Measurements from ENCODE around the gene ATG13.

Gene ATG13

DNA sequence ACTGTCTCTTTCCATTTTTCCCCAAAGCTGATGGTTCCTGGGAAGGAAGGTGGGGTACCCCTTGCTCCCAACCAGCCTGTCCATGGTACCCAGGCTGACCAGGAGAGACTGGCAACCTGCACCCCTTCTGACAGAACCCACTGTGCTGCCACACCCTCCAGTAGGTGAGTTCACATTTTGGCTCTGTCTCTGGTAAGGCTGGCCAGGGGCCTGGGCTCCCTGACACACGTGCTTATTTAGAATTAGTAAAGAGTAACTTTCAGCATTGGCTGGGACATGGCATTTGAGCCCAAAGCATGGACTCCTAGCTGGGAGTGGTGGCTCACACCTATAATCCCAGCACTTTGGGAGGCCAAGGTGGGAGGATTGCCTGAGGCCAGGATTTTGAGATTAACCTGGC is 48.0 kb downstream of the ATG13 start:
- no peak for TF ChIP-seq RAD21 (IDR thresholded peaks at IDR 0.05; ENCODE audit: low read depth)
- TF ChIP-seq TAF1 (IDR thresholded peaks at IDR 0.05; ENCODE audit: low read depth), result no peak
- TF ChIP-seq YY1 (IDR thresholded peaks at IDR 0.05; ENCODE audit: low read depth), result no peak
- TF ChIP-seq CREB1 (IDR thresholded peaks at IDR 0.05; ENCODE audit: low read depth), result no peak
- TF ChIP-seq NFIC (IDR thresholded peaks at IDR 0.05), result no peak
- TF ChIP-seq, protein P1, sequence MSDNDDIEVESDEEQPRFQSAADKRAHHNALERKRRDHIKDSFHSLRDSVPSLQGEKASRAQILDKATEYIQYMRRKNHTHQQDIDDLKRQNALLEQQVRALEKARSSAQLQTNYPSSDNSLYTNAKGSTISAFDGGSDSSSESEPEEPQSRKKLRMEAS (IDR thresholded peaks at IDR 0.05), result no peak
- no peak for TF ChIP-seq TCF12 (IDR thresholded peaks at IDR 0.05; ENCODE audit: low read depth)
- TF ChIP-seq TEAD4 (IDR thresholded peaks at IDR 0.05), result no peak
- no peak for TF ChIP-seq ZBTB7A (IDR thresholded peaks at IDR 0.05; ENCODE audit: low read depth)
- TF ChIP-seq, protein P2, sequence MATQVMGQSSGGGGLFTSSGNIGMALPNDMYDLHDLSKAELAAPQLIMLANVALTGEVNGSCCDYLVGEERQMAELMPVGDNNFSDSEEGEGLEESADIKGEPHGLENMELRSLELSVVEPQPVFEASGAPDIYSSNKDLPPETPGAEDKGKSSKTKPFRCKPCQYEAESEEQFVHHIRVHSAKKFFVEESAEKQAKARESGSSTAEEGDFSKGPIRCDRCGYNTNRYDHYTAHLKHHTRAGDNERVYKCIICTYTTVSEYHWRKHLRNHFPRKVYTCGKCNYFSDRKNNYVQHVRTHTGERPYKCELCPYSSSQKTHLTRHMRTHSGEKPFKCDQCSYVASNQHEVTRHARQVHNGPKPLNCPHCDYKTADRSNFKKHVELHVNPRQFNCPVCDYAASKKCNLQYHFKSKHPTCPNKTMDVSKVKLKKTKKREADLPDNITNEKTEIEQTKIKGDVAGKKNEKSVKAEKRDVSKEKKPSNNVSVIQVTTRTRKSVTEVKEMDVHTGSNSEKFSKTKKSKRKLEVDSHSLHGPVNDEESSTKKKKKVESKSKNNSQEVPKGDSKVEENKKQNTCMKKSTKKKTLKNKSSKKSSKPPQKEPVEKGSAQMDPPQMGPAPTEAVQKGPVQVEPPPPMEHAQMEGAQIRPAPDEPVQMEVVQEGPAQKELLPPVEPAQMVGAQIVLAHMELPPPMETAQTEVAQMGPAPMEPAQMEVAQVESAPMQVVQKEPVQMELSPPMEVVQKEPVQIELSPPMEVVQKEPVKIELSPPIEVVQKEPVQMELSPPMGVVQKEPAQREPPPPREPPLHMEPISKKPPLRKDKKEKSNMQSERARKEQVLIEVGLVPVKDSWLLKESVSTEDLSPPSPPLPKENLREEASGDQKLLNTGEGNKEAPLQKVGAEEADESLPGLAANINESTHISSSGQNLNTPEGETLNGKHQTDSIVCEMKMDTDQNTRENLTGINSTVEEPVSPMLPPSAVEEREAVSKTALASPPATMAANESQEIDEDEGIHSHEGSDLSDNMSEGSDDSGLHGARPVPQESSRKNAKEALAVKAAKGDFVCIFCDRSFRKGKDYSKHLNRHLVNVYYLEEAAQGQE (IDR thresholded peaks at IDR 0.05; ENCODE audit: low read depth), result no peak
- TF ChIP-seq EGR1 (IDR thresholded peaks at IDR 0.05), result no peak
- TF ChIP-seq EP300 (IDR thresholded peaks at IDR 0.05; ENCODE audit: borderline replicate concordance), result no peak
- TF ChIP-seq, protein P3, sequence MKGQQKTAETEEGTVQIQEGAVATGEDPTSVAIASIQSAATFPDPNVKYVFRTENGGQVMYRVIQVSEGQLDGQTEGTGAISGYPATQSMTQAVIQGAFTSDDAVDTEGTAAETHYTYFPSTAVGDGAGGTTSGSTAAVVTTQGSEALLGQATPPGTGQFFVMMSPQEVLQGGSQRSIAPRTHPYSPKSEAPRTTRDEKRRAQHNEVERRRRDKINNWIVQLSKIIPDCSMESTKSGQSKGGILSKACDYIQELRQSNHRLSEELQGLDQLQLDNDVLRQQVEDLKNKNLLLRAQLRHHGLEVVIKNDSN (IDR thresholded peaks at IDR 0.05), result no peak
- TF ChIP-seq FOXM1 (IDR thresholded peaks at IDR 0.05; ENCODE audit: borderline replicate concordance, low read depth), result no peak
- no peak for TF ChIP-seq CEBPB (IDR thresholded peaks at IDR 0.05)

DNA sequence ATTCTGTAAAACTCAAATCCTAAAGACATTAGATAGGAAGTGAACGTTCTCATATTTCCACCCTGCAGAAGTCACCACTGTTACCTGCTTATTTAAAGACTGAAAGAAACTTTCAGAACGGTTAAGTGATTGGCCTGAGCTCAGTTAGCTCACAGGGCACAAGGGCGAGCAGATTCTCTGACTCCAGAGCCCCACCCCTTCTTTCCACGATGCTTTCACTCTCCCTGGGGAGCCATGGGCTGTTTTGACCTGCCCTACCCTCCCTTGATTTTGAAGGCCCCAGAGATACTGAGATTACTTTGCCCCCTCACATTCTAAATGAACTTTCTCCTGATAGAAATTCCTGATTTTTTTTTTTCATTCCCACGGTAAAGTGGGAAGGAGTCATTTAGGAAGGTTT is 49.2 kb downstream of the ATG13 start:
- TF ChIP-seq FOXM1 (IDR thresholded peaks at IDR 0.05; ENCODE audit: borderline replicate concordance, low read depth) (no peak), TAF1 (IDR thresholded peaks at IDR 0.05; ENCODE audit: low read depth) (no peak), EGR1 (IDR thresholded peaks at IDR 0.05) (no peak), TCF12 (IDR thresholded peaks at IDR 0.05; ENCODE audit: low read depth) (no peak), EP300 (IDR thresholded peaks at IDR 0.05; ENCODE audit: borderline replicate concordance) (no peak), YY1 (IDR thresholded peaks at IDR 0.05; ENCODE audit: low read depth) (no peak), RAD21 (IDR thresholded peaks at IDR 0.05; ENCODE audit: low read depth) (no peak), TEAD4 (IDR thresholded peaks at IDR 0.05) (no peak), ZBTB7A (IDR thresholded peaks at IDR 0.05; ENCODE audit: low read depth) (no peak), CEBPB (IDR thresholded peaks at IDR 0.05) (no peak), NFIC (IDR thresholded peaks at IDR 0.05) (no peak), CREB1 (IDR thresholded peaks at IDR 0.05; ENCODE audit: low read depth) (no peak)
- TF ChIP-seq, protein P1 (IDR thresholded peaks at IDR 0.05), result no peak
- TF ChIP-seq, protein P2 (IDR thresholded peaks at IDR 0.05; ENCODE audit: low read depth), result no peak
- TF ChIP-seq, protein P3 (IDR thresholded peaks at IDR 0.05), result no peak

DNA sequence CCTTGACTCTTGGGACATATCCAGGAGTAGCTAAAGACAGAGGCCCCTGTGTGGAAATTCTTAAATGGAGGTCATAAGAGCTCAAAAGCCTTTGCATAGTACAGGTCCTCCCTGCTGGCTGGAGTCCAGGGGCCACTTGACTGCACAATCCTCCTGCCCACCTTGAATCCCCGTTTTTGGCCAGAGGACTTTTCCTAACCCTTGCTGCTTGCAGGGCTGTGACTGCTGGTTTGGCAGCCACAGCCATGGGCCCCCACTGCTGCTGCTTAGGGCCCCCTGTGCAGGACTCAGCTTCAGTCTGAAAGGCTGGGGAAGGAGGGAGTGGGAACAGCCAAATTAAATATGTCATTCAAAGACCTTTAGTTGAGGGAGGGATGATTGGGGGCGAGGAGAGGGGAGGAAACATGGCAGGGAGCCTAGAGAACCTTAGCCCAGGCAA is 49.7 kb downstream of the ATG13 start:
- TF ChIP-seq NFIC (IDR thresholded peaks at IDR 0.05), result no peak
- TF ChIP-seq RAD21 (IDR thresholded peaks at IDR 0.05; ENCODE audit: low read depth), result no peak
- TF ChIP-seq FOXM1 (IDR thresholded peaks at IDR 0.05; ENCODE audit: borderline replicate concordance, low read depth), result no peak
- TF ChIP-seq ZBTB7A (IDR thresholded peaks at IDR 0.05; ENCODE audit: low read depth), result no peak
- TF ChIP-seq EP300 (IDR thresholded peaks at IDR 0.05; ENCODE audit: borderline replicate concordance), result no peak
- TF ChIP-seq TAF1 (IDR thresholded peaks at IDR 0.05; ENCODE audit: low read depth), result no peak
- no peak for TF ChIP-seq CEBPB (IDR thresholded peaks at IDR 0.05)
- TF ChIP-seq, protein P2 (IDR thresholded peaks at IDR 0.05; ENCODE audit: low read depth), result no peak
- TF ChIP-seq, protein P1 (IDR thresholded peaks at IDR 0.05), result no peak
- no peak for TF ChIP-seq CREB1 (IDR thresholded peaks at IDR 0.05; ENCODE audit: low read depth)
- TF ChIP-seq YY1 (IDR thresholded peaks at IDR 0.05; ENCODE audit: low read depth), result no peak
- TF ChIP-seq TEAD4 (IDR thresholded peaks at IDR 0.05), result no peak
- TF ChIP-seq, protein P3 (IDR thresholded peaks at IDR 0.05), result no peak
